ENCODE data around the gene VPS8.

Gene VPS8

GRCh38 chr3:184823990-184824389 is 12.0 kb downstream of the VPS8 start:
- H3K4me3 ChIP-seq (ENCODE audit: low read depth, low read length): no peak overlapping the region
- DNase-seq (ENCODE audit: low read depth): no peak
- TF ChIP-seq CTCF (IDR thresholded peaks at IDR 0.05; ENCODE audit: low read depth, low read length, missing control alignments): no peak
- in situ Hi-C loops (cut with HindIII; ENCODE audit: low sequenced_read_pairs): no loop called here

GRCh38 chr3:184825121-184825820 is 13.3 kb downstream of the VPS8 start:
- DNase-seq (ENCODE audit: low read depth): no peak
- no peak overlapping the region for H3K4me3 ChIP-seq (ENCODE audit: low read depth, low read length)
- no peak for TF ChIP-seq CTCF (IDR thresholded peaks at IDR 0.05; ENCODE audit: low read depth, low read length, missing control alignments)
- in situ Hi-C loops (cut with HindIII; ENCODE audit: low sequenced_read_pairs): no loop called here

GRCh38 chr3:184827572-184827971 is 15.6 kb downstream of the VPS8 start:
- TF ChIP-seq CTCF (IDR thresholded peaks at IDR 0.05; ENCODE audit: low read depth, low read length, missing control alignments): no peak
- no peak overlapping the region for H3K4me3 ChIP-seq (ENCODE audit: low read depth, low read length)
- in situ Hi-C loops (cut with HindIII; ENCODE audit: low sequenced_read_pairs): no loop called here
- DNase-seq (ENCODE audit: low read depth): no peak

- no peak for TF ChIP-seq CTCF (IDR thresholded peaks at IDR 0.05; ENCODE audit: low read depth, low read length, missing control alignments)
- H3K4me3 ChIP-seq (ENCODE audit: low read depth, low read length): no peak overlapping the region
- DNase-seq (ENCODE audit: low read depth): no peak
- in situ Hi-C loops (cut with HindIII; ENCODE audit: low sequenced_read_pairs): no loop called here
These were observed 20.1 kb downstream of the VPS8 start for GRCh38 chr3:184832044-184832443.

GRCh38 chr3:184832903-184833302 is 20.9 kb downstream of the VPS8 start:
- no peak for TF ChIP-seq CTCF (IDR thresholded peaks at IDR 0.05; ENCODE audit: low read depth, low read length, missing control alignments)
- no peak overlapping the region for H3K4me3 ChIP-seq (ENCODE audit: low read depth, low read length)
- in situ Hi-C loops (cut with HindIII; ENCODE audit: low sequenced_read_pairs): no loop called here
- DNase-seq (ENCODE audit: low read depth): no peak

GRCh38 chr3:184836090-184836822 is 24.3 kb downstream of the VPS8 start:
- no peak for DNase-seq (ENCODE audit: low read depth)
- in situ Hi-C loops (cut with HindIII; ENCODE audit: low sequenced_read_pairs): no loop called here
- TF ChIP-seq CTCF (IDR thresholded peaks at IDR 0.05; ENCODE audit: low read depth, low read length, missing control alignments): no peak
- no peak overlapping the region for H3K4me3 ChIP-seq (ENCODE audit: low read depth, low read length)
